K562 (cell line): ENCODE data around the gene PAAF1. TPM values are rescaled to one million over a fixed set of nuclear protein-coding genes. Genes with fewer than 3 reads are reported as not detected.

ENCODE experiments used
- ATAC-seq: fragments of 200-7000 bp; cut with Tn5 transposase; 3 replicates; pipeline ENCODE4 v1.9.1; 2020; ENCODE audit warnings: moderate library complexity
- BruUV-seq: library from RNA; stranded (reverse); fragments of 400-500 nt; replicated peaks from 2 replicates; lab custom pipeline; 2021; lab: Mats Ljungman, UMichigan
- CTCF ChIA-PET: fragments of 300-600 bp; formaldehyde crosslinking; extraction: SDS; loops from one replicate; lab custom pipeline; 2021; ENCODE audit warnings: low intra/inter-chr PET ratio; lab: Yijun Ruan, JAX
- POLR2A ChIA-PET: fragments of 300-600, 350-650 bp; sonication (Branson Sonifier 250); formaldehyde crosslinking; extraction: SDS; loops from one replicate; lab custom pipeline; 2021; ENCODE audit warnings: antibody characterized with exemption, inconsistent platforms; lab: Yijun Ruan, JAX
- DNase-seq, 4 experiments: peaks; one replicate each; pipeline versions ENCODE4 v3.0.0 to v3.0.0-alpha.2; 2011 to 2018; ENCODE audit warnings: low spot score in 3 of 4, mixed read lengths in 3 of 4; ENCODE audit errors: extremely low read depth in 1 of 4
- FAIRE-seq: peaks from 2 replicates; lab custom pipeline; 2011; peaks lifted over from hg19 to GRCh38; lab: Jason Lieb, UNC
- H2AFZ ChIP-seq: 2 replicates; pipeline ENCODE4 v1.6.0; 2011; ENCODE audit warnings: low read depth, low read length, control low read depth, inconsistent platforms
- H3K27ac ChIP-seq: fragments of 200-600 bp; 3 replicates; pipeline ENCODE4 v1.8.0; 2011; ENCODE audit warnings: low read depth, mild to moderate bottlenecking, control low read depth, inconsistent platforms, low read length, moderate library complexity, mixed read lengths; ENCODE audit errors: extremely low read depth
- H3K27me3 ChIP-seq, 2 experiments: fragments of 300-600 bp in 1 of 2; 2 replicates in 1 of 2; 3 replicates in 1 of 2; pipeline versions ENCODE4 v1.6.0 to v1.8.0; 2011; ENCODE audit warnings: inconsistent platforms in 2 of 2, low read length in 2 of 2, mild to moderate bottlenecking in 1 of 2, mixed read lengths in 1 of 2, moderate library complexity in 1 of 2; ENCODE audit not compliant: control insufficient read depth in 2 of 2, insufficient read depth in 2 of 2
- H3K36me3 ChIP-seq: fragments of 300-600 bp; 3 replicates; pipeline ENCODE4 v1.8.0; 2011; ENCODE audit warnings: mild to moderate bottlenecking, low read length, inconsistent platforms; ENCODE audit not compliant: control insufficient read depth, insufficient read depth
- H3K4me1 ChIP-seq, 2 experiments: fragments of 200-600 bp in 1 of 2; replicated peaks in 1 of 2; 2 replicates in 1 of 2; 3 replicates in 1 of 2; pipeline versions ENCODE4 v1.5.1 to v1.8.0; 2011; ENCODE audit warnings: inconsistent platforms in 2 of 2, low read length in 2 of 2, mild to moderate bottlenecking in 1 of 2, mixed read lengths in 1 of 2, moderate library complexity in 1 of 2; ENCODE audit not compliant: control insufficient read depth in 2 of 2, insufficient read depth in 2 of 2
- H3K4me2 ChIP-seq: 2 replicates; pipeline ENCODE4 v1.6.1; 2011; ENCODE audit warnings: low read length, control low read depth, inconsistent platforms, mixed read lengths; ENCODE audit not compliant: insufficient read depth
- H3K4me3 ChIP-seq: fragments of 200-600 bp; sonication (generic), shearing (Covaris generic); 2 replicates; pipeline ENCODE4 v1.5.1; 2016; ENCODE audit warnings: control low read depth, inconsistent platforms
- H3K79me2 ChIP-seq: fragments of 200-600 bp; 3 replicates; pipeline ENCODE4 v1.8.0; 2011; ENCODE audit warnings: low read length, inconsistent platforms; ENCODE audit not compliant: control insufficient read depth, insufficient read depth
- H3K9ac ChIP-seq, 2 experiments: 2 replicates each; pipeline versions ENCODE4 v1.6.0 to v1.6.1; 2011; ENCODE audit warnings: low read depth in 2 of 2, low read length in 2 of 2, control low read depth in 1 of 2, inconsistent platforms in 1 of 2, mild to moderate bottlenecking in 1 of 2, mixed read lengths in 1 of 2; ENCODE audit not compliant: insufficient read depth in 1 of 2
- H3K9me1 ChIP-seq: one replicate; pipeline ENCODE4 v1.6.0; 2011; ENCODE audit warnings: inconsistent platforms, mild to moderate bottlenecking, low read length, moderate library complexity; ENCODE audit not compliant: control insufficient read depth, insufficient read depth
- H3K9me3 ChIP-seq: replicated peaks from 2 replicates; pipeline ENCODE4 v1.5.1; 2011; ENCODE audit warnings: low read depth, low read length, inconsistent platforms; ENCODE audit not compliant: control insufficient read depth, insufficient read depth
- H4K20me1 ChIP-seq: replicated peaks from 2 replicates; pipeline ENCODE4 v1.6.1; 2011; ENCODE audit warnings: low read length, inconsistent platforms, mixed read lengths; ENCODE audit not compliant: control insufficient read depth, insufficient read depth
- ATF2 ChIP-seq: sonication (generic); formaldehyde crosslinking; IDR thresholded peaks from 2 replicates; pipeline ENCODE4 v1.8.1; 2022; ENCODE audit warnings: missing genetic modification reagents
- CEBPG ChIP-seq, 3 experiments: fragments of 200-800 bp in 1 of 3; sonication (Bioruptor generic) in 1 of 3; sonication (generic) in 1 of 3; formaldehyde crosslinking in 1 of 3; IDR thresholded peaks in 2 of 3; conservative IDR thresholded peaks in 1 of 3; 2 replicates each; pipeline versions ENCODE4 v1.6.1 to v1.8.0; 2016 to 2022; ENCODE audit warnings: missing compliant biosample characterization in 2 of 3, missing genetic modification characterization in 2 of 3, mild to moderate bottlenecking in 1 of 3, missing genetic modification reagents in 1 of 3
- GATAD2B ChIP-seq: fragments of 450-650 bp; IDR thresholded peaks from 2 replicates; pipeline ENCODE4 v1.6.1; 2017; ENCODE audit warnings: mild to moderate bottlenecking, borderline replicate concordance
- MGA ChIP-seq: fragments of 450-650 bp; IDR thresholded peaks from 2 replicates; pipeline ENCODE4 v1.6.1; 2016; ENCODE audit warnings: mild to moderate bottlenecking, moderate library complexity
- MYBL2 ChIP-seq, 2 experiments: fragments of 450-650 bp in 1 of 2; sonication (generic) in 1 of 2; formaldehyde crosslinking in 1 of 2; IDR thresholded peaks; 2 replicates each; pipeline versions ENCODE4 v1.6.1 to v1.8.1; 2017 to 2022; ENCODE audit warnings: borderline replicate concordance in 1 of 2, inconsistent platforms in 1 of 2, low read depth in 1 of 2, mild to moderate bottlenecking in 1 of 2, missing genetic modification reagents in 1 of 2, moderate library complexity in 1 of 2
- NONO ChIP-seq, 2 experiments: fragments of 200-400 bp in 1 of 2; fragments of 450-650 bp in 1 of 2; formaldehyde crosslinking in 1 of 2; IDR thresholded peaks; 2 replicates each; pipeline ENCODE4 v1.6.1; 2017; ENCODE audit warnings: low read depth in 2 of 2, mild to moderate bottlenecking in 2 of 2, moderate library complexity in 2 of 2, low read length in 1 of 2
- ZNF165 ChIP-seq: fragments of 250-450 bp; sonication (Bioruptor Pico); IDR thresholded peaks from 2 replicates; pipeline ENCODE4 v1.4.0; 2020; ENCODE audit warnings: borderline replicate concordance
- WGBS: fragments of 100-300 bp; shearing (Covaris generic); methylation state at CpG from one replicate; pipeline ENCODE4 v1.1.6; 2016; ENCODE audit warnings: low coverage, mixed read lengths; ENCODE audit not compliant: insufficient coverage; ENCODE audit errors: missing lambda C conversion rate; 5-methylcytosine and 5-hydroxymethylcytosine counted together
- in situ Hi-C: fragments of 300-500 bp; cut with MboI; formaldehyde crosslinking; loops from 4 replicates; pipeline ENCODE4 v1.15.0; 2018; ENCODE audit warnings: inconsistent platforms, mixed read lengths
- intact Hi-C: fragments of 100-400 bp; cut with micrococcal nuclease; formaldehyde crosslinking; loops from 2 replicates; pipeline ENCODE4 v1.14.2; 2022
- polyA plus RNA-seq, 8 experiments: library from polyadenylated mRNA; depleted of rRNA in 4 of 8; stranded (reverse) in 5 of 8; unstranded in 3 of 8; fragments of >200 nt; fragmentation: Nextera tagmentation in 2 of 8; fragmentation: Illumina TruSeq in 1 of 8; extraction: Ambion mirVana in 2 of 8; extraction: Trizol in 1 of 8; gene quantifications; 2 replicates each; pipeline versions ENCODE4 v1.2.1 to v1.2.3, GENCODE V29; 2011 to 2014; ENCODE audit warnings: inconsistent platforms in 1 of 8, missing spikeins in 1 of 8
- total RNA-seq, 7 experiments: library from RNA; depleted of rRNA in 6 of 7; stranded (reverse); fragments of >200 nt in 6 of 7; fragmentation: Illumina TruSeq in 2 of 7; extraction: Trizol in 2 of 7; gene quantifications; 2 replicates each; pipeline versions ENCODE4 v1.2.1 to v1.2.3, GENCODE V29; 2011 to 2021; ENCODE audit warnings: low replicate concordance in 1 of 7

The PAAF1 gene
- total and polyA plus RNA-seq, 9 of the 15 experiments (the other 6 are each of a cell fraction or from before 2014, with no cell fraction given): 13.5 to 78.6 (median 23.3) TPM

- Histone ChIP-seq H3K4me2 (no peak overlapping the region), H3K36me3 (peaks cover 36% of the 10 kb centered on the region; the same call in 2 of the 3 replicates), H3K4me3 (no peak overlapping the region), H3K79me2 (no peaks in the 10 kb centered on the region), H3K27ac (no peak overlapping the region), H3K9me1 (no peaks in the 10 kb centered on the region), H3K27me3 (no peaks in the 10 kb centered on the region), H3K9me3 (no peaks in the 10 kb centered on the region), H2AFZ (no peak overlapping the region), H3K9ac (no peak overlapping the region), H3K4me1 (no peaks in the 10 kb centered on the region), H4K20me1 (no peaks in the 10 kb centered on the region)
- intact Hi-C loops (no loop called here), in situ Hi-C loops (no loop called here)
- DNase-seq (no peak), ATAC-seq (no peak), FAIRE-seq (no peak)
- BruUV-seq: no TSS peak
- 41% methylated on average over 1 of the region's 1 CpG for WGBS
- CTCF ChIA-PET: no interaction called here
- POLR2A ChIA-PET: no interaction called here
- TF ChIP-seq NONO (IDR thresholded peaks at IDR 0.05; ENCODE audit: low read depth in 2 of 2, low read length in 1 of 2) (no peak), ZNF165 (no peak), GATAD2B (no peak), ATF2 (CRISPR knock-in tag) (no peak), MGA (no peak), MYBL2 (IDR thresholded peaks at IDR 0.05; ENCODE audit: low read depth) (no peak), MYBL2 (CRISPR knock-in tag; IDR thresholded peaks at IDR 0.05; ENCODE audit: borderline replicate concordance) (no peak), CEBPG (CRISPR knock-in tag; IDR thresholded peaks at IDR 0.05) (no peak), CEBPG (tag; conservative IDR thresholded peaks at IDR 0.05 in 1 of 2, IDR thresholded peaks at IDR 0.05 in 1 of 2) (no peak)
These were observed 46.5 kb upstream of the PAAF1 start for GRCh38 chr11:73830261-73830660.
